HG03066 (cell line): ENCODE results near the gene KIF15.

Experiments used
- ATAC-seq: cut with Tn5 transposase; IDR thresholded peaks from one replicate; pipeline ENCODE4 v1.9.1; 2021; ENCODE audit warnings: low read depth; ENCODE audit not compliant: unreplicated experiment

The KIF15 gene

GRCh38 chr3:44877333-44877732 lies 115.7 kb downstream of the KIF15 start:
- ATAC-seq = no peak

GRCh38 chr3:44880284-44880683 lies 118.7 kb downstream of the KIF15 start:
- no peak for ATAC-seq

GRCh38 chr3:44883213-44883955 lies 121.8 kb downstream of the KIF15 start:
- no peak for ATAC-seq

DNA sequence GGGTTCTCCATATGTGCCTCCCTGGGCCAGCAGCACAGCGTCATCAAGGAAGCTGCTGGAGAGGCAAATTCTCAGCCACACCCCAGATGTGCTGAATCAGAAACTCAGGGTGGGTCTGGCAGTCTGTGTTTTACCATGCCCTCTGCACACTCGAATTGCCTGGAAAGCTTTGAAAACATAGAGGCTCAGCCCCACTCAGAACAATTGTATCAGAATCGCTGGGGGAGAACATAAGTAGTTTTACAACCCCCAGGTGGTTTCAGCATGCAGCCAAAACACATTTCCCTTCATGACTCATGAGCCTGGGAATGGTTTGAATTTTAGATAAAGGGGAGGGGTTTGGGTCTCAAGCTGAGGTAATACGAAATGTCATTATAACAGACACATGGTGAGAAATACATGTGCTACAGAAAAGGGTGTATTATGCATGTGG lies 122.4 kb downstream of the KIF15 start:
- no peak for ATAC-seq

DNA sequence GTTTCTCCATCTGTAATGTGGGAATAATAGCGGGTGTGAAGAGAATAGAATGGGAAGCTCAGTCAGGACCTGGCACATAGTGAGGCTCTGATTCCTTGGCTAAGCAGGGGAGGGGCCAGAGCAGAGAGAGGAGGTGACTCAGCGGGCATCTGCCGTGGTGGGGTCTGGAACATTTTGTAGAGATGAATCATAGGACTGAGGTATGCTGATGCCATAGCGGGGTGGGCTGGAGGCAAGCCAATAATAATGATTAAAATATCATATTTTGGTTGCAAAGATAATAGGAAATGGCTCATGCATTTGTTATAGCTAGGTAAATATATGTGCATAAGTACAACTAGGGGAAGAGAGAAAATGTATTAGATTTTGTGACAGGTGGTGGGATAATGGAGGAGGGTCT lies 124.0 kb downstream of the KIF15 start:
- no peak for ATAC-seq

- no peak for ATAC-seq
These were observed 125.0 kb downstream of the KIF15 start for GRCh38 chr3:44886561-44886960.

DNA sequence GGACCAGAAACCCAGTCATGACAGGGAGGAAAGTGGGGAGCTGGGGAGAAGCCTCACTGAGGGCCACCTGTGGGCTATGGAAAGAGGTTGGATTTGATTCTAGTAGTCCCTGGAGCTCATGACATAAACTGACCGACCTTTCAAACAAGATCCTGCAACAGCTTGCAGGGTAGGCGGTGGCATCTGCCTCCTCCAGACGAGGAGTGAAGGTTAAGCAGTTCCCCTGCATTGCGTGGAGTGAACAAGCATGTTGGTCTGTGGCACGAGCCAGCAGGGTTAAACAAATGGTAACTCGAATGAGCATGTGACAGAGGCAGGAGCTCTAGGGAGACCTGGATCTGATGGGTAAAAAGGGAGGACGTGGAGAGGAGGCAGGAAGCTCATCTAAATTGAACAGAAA lies 125.5 kb downstream of the KIF15 start:
- ATAC-seq = no peak

DNA sequence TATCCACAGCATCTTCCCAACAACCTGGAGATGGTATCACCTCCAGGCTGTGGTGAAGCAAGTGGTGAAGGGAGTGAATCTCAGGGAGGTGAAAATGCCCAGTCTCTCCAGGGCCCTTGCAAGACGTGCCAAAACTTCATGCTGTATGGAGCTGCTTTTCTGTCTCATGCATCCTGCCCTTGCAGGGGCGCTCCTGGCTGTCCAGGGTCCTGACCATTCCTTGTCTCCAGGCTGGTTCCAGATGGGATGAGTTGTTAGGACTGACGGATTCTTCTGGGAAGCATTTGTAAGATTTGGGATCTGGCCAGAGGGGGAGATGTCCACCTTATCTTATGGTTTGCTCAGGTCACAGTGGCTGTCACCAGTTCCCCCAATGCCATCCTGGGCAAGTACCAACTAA lies 128.7 kb downstream of the KIF15 start:
- no peak for ATAC-seq

DNA sequence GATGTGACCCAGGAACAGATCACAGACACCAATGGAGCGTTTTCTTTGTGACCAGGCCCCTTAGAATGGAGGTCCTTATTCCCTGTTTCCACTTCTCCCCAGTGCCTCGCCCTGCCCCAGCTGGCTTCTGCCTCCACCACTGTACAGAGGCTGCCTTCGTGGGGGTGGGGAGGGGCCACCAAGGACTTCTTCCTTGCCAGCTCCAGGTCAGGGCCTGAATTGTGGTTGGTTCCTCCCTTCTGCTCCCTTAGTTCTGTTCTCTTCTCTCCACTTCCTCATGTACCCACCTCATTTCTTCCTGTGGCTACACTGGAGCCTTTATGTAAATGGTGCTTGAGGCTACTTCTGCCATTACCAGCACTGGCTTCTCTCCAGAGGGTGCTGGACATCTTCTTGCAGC lies 129.3 kb downstream of the KIF15 start:
- no peak for ATAC-seq

- ATAC-seq = no peak
These were observed 131.1 kb downstream of the KIF15 start for GRCh38 chr3:44892689-44893088.

GRCh38 chr3:44893097-44893496 lies 131.5 kb downstream of the KIF15 start:
- ATAC-seq = no peak

- no peak for ATAC-seq
These were observed 132.9 kb downstream of the KIF15 start for GRCh38 chr3:44894485-44894884.

DNA sequence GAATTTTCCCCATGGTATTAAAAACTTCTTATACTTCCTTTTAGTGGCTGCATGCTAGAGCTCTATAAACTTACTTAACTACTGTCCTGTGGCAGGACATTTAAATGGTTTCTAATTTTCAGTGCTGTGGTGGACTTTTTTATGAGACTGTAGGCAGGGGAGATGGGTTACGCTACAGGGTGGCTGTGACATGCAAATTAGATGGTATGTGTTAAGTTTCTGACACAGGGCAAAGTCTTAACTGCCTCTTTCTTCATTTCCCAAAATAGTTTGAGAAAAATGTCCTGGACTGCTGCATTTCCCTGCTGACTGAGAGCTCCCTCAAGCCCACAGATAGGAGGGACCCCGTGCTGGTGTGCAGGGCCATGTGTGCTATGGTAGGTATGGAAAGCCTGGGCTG lies 134.8 kb downstream of the KIF15 start:
- no peak for ATAC-seq

DNA sequence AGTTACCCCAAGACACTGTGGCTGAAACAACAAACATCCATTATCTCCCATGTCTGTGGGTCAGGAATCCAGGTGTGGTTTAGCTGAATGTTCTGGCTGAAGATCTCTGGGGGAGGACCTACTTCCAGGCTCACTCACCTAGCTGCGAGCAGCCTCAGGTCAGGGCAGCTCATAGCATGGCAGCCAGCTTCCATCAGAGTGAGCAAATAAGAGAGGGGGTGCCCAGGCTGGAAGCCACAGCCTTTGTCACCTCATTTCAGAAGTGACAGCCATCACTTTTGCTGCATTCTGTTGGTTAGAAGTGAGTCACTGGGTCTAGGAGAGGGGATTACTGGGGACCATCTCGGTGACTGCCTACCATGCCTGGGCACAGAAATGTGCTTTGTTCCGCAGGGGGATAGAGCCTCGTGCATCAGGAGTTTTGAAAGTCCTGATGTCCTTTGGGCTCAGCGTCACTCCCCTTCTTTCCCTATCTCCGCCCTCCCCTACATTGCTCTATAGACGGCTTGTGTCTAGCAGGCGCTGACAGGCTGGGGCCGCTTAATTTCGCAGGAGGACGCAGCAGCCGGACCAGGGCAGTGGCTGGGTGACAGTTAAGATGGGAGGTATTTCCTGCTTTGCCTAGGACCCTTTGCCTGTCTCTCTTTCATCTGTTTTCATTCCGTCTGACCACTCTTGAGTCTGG lies 138.2 kb downstream of the KIF15 start:
- no peak for ATAC-seq

DNA sequence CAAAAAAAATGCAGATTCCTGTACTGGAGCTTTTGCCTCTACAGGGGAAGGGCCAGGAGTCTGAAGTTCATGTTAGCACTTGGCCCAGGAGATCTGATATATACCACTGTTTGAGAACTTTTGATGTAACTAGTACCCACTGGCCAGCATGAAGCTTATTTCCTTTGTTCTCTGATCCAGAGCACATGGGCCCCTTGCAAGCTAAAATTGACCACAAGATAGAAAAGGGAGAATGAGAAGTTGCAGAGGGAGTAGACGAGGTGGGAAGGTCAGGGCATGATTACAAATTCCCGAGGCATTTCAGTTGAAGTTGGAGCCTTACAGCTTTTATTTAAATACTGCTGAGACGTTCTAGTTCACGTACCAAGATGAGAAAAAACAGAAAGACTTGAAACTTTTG lies 141.0 kb downstream of the KIF15 start:
- ATAC-seq = no peak
